Measurements from ENCODE around the gene NTSR2. TPM values are rescaled to one million over a fixed set of nuclear protein-coding genes. Genes with fewer than 3 reads are reported as not detected.

NTSR2 gene
- total and polyA plus RNA-seq, 4 donors, result not detected

- H3K27me3 ChIP-seq (ENCODE audit: control insufficient read depth in 1 of 2, insufficient read depth in 2 of 2, low read length in 1 of 2), result no peaks in the 10 kb centered on the region
- H3K4me1 ChIP-seq (ENCODE audit: control insufficient read depth in 1 of 2, insufficient read depth in 2 of 2, low read length in 2 of 2), result no peaks in the 10 kb centered on the region
- intact Hi-C loops (cut with DNase I), result no loop called here
- H3K9me3 ChIP-seq (ENCODE audit: control insufficient read depth, low read length), result no peaks in the 10 kb centered on the region
- no peak overlapping the region for H3K27ac ChIP-seq (ENCODE audit: low read depth in 1 of 2, low read length in 2 of 2)
- H3K4me3 ChIP-seq (ENCODE audit: low read length in 2 of 2), result no peak overlapping the region
- no peaks in the 10 kb centered on the region for H3K36me3 ChIP-seq (ENCODE audit: control insufficient read depth in 1 of 2, insufficient read depth in 2 of 2, low read length in 1 of 2)
- DNase-seq, result no peak
- 95 to 98% methylated on average over 2 of the region's 2 CpGs for WGBS, 2 donors
- ATAC-seq (ENCODE audit: low FRiP score), result no peak
These were observed 33.0 kb upstream of the NTSR2 start for GRCh38 chr2:11702946-11703345.

GRCh38 chr2:11701751-11702301 lies 31.8 kb upstream of the NTSR2 start:
- H3K27ac ChIP-seq (ENCODE audit: low read depth in 1 of 2, low read length in 2 of 2), result no peak overlapping the region
- ATAC-seq (ENCODE audit: low FRiP score) (no peak), DNase-seq (peak; percentile 62 to 88)
- H3K27me3 ChIP-seq (ENCODE audit: control insufficient read depth in 1 of 2, insufficient read depth in 2 of 2, low read length in 1 of 2), result no peaks in the 10 kb centered on the region
- intact Hi-C loops (cut with DNase I), result no loop called here
- 86 to 87% methylated on average over 14 of the region's 14 CpGs for WGBS, 2 donors
- no peak overlapping the region for H3K4me3 ChIP-seq (ENCODE audit: low read length in 2 of 2)
- H3K36me3 ChIP-seq (ENCODE audit: control insufficient read depth in 1 of 2, insufficient read depth in 2 of 2, low read length in 1 of 2), result no peaks in the 10 kb centered on the region
- H3K4me1 ChIP-seq (ENCODE audit: control insufficient read depth in 1 of 2, insufficient read depth in 2 of 2, low read length in 2 of 2), result peaks cover 0 to 5% of the 10 kb centered on the region in 2 donors
- no peaks in the 10 kb centered on the region for H3K9me3 ChIP-seq (ENCODE audit: control insufficient read depth, low read length)

- Histone ChIP-seq H3K4me3 (ENCODE audit: low read length in 2 of 2) (no peak overlapping the region), H3K36me3 (ENCODE audit: control insufficient read depth in 1 of 2, insufficient read depth in 2 of 2, low read length in 1 of 2) (no peaks in the 10 kb centered on the region), H3K4me1 (ENCODE audit: control insufficient read depth in 1 of 2, insufficient read depth in 2 of 2, low read length in 2 of 2) (peaks cover 0 to 7% of the 10 kb centered on the region in 2 donors), H3K9me3 (ENCODE audit: control insufficient read depth, low read length) (no peaks in the 10 kb centered on the region), H3K27me3 (ENCODE audit: control insufficient read depth in 1 of 2, insufficient read depth in 2 of 2, low read length in 1 of 2) (no peaks in the 10 kb centered on the region), H3K27ac (ENCODE audit: low read depth in 1 of 2, low read length in 2 of 2) (no peak overlapping the region)
- intact Hi-C loops (cut with DNase I), result no loop called here
- DNase-seq (no peak), ATAC-seq (ENCODE audit: low FRiP score) (no peak)
- WGBS, 2 donors, result 96 to 97% methylated on average over 5 of the region's 5 CpGs
These were observed 31.2 kb upstream of the NTSR2 start for GRCh38 chr2:11701206-11701605.

- no peak overlapping the region for H3K27ac ChIP-seq (ENCODE audit: low read depth in 1 of 2, low read length in 2 of 2)
- intact Hi-C loops (cut with DNase I), result loop anchor here in 1 of 2 donors (5.0 kb wide), 1 partner anchor 47 kb away; the partner anchor contains the start of gene LPIN1
These were observed 30.0 kb upstream of the NTSR2 start for GRCh38 chr2:11699686-11700670.

GRCh38 chr2:11698009-11698922 lies 28.3 kb upstream of the NTSR2 start:
- intact Hi-C loops (cut with DNase I), result loop anchor here in 1 of 2 donors (5.0 kb wide), 1 partner anchor 49 kb away; the partner anchor contains the start of gene LPIN1
- Histone ChIP-seq H3K36me3 (ENCODE audit: control insufficient read depth in 1 of 2, insufficient read depth in 2 of 2, low read length in 1 of 2) (no peaks in the 10 kb centered on the region), H3K4me3 (ENCODE audit: low read length in 2 of 2) (no peak overlapping the region), H3K27me3 (ENCODE audit: control insufficient read depth in 1 of 2, insufficient read depth in 2 of 2, low read length in 1 of 2) (no peaks in the 10 kb centered on the region), H3K9me3 (ENCODE audit: control insufficient read depth, low read length) (no peaks in the 10 kb centered on the region), H3K4me1 (ENCODE audit: control insufficient read depth in 1 of 2, insufficient read depth in 2 of 2, low read length in 2 of 2) (peaks cover 0 to 7% of the 10 kb centered on the region in 2 donors), H3K27ac (ENCODE audit: low read depth in 1 of 2, low read length in 2 of 2) (peak overlapping the region; percentile 7 to 14)
- 69 to 73% methylated on average over 24 of the region's 24 CpGs for WGBS, 2 donors
- ATAC-seq (ENCODE audit: low FRiP score) (peak; percentile 61), DNase-seq (peak in 1 of 2 donors; percentile 82)

More at GRCh38 chr2:11699686-11700670, 30.0 kb upstream of the NTSR2 start:
- DNase-seq (no peak), ATAC-seq (ENCODE audit: low FRiP score) (no peak)
- no peak overlapping the region for H3K4me3 ChIP-seq (ENCODE audit: low read length in 2 of 2)
- WGBS, 2 donors, result 81 to 82% methylated on average over 9 of the region's 9 CpGs
- H3K36me3 ChIP-seq (ENCODE audit: control insufficient read depth in 1 of 2, insufficient read depth in 2 of 2, low read length in 1 of 2), result no peaks in the 10 kb centered on the region
- no peaks in the 10 kb centered on the region for H3K9me3 ChIP-seq (ENCODE audit: control insufficient read depth, low read length)
- peaks cover 0 to 7% of the 10 kb centered on the region in 2 donors for H3K4me1 ChIP-seq (ENCODE audit: control insufficient read depth in 1 of 2, insufficient read depth in 2 of 2, low read length in 2 of 2)
- H3K27me3 ChIP-seq (ENCODE audit: control insufficient read depth in 1 of 2, insufficient read depth in 2 of 2, low read length in 1 of 2), result no peaks in the 10 kb centered on the region

GRCh38 chr2:11697103-11697871 lies 27.3 kb upstream of the NTSR2 start:
- Histone ChIP-seq H3K27me3 (ENCODE audit: control insufficient read depth in 1 of 2, insufficient read depth in 2 of 2, low read length in 1 of 2) (no peaks in the 10 kb centered on the region), H3K4me3 (ENCODE audit: low read length in 2 of 2) (no peak overlapping the region), H3K27ac (ENCODE audit: low read depth in 1 of 2, low read length in 2 of 2) (peak overlapping the region; percentile 14 to 30), H3K4me1 (ENCODE audit: control insufficient read depth in 1 of 2, insufficient read depth in 2 of 2, low read length in 2 of 2) (peaks cover 0 to 7% of the 10 kb centered on the region in 2 donors), H3K36me3 (ENCODE audit: control insufficient read depth in 1 of 2, insufficient read depth in 2 of 2, low read length in 1 of 2) (no peaks in the 10 kb centered on the region), H3K9me3 (ENCODE audit: control insufficient read depth, low read length) (no peaks in the 10 kb centered on the region)
- intact Hi-C loops (cut with DNase I), result loop anchor here in 1 of 2 donors (5.0 kb wide), 1 partner anchor 50 kb away; the partner anchor contains the start of gene LPIN1
- 10 to 17% methylated on average over 16 of the region's 16 CpGs for WGBS, 2 donors
- DNase-seq, result peak; percentile 86 to 91
- peak; percentile 49 for ATAC-seq (ENCODE audit: low FRiP score)

- no peaks in the 10 kb centered on the region for H3K27me3 ChIP-seq (ENCODE audit: control insufficient read depth in 1 of 2, insufficient read depth in 2 of 2, low read length in 1 of 2)
- H3K4me1 ChIP-seq (ENCODE audit: control insufficient read depth in 1 of 2, insufficient read depth in 2 of 2, low read length in 2 of 2), result peaks cover 0 to 7% of the 10 kb centered on the region in 2 donors
- no peak overlapping the region for H3K4me3 ChIP-seq (ENCODE audit: low read length in 2 of 2)
- ATAC-seq (ENCODE audit: low FRiP score), result no peak
- H3K36me3 ChIP-seq (ENCODE audit: control insufficient read depth in 1 of 2, insufficient read depth in 2 of 2, low read length in 1 of 2), result no peaks in the 10 kb centered on the region
- intact Hi-C loops (cut with DNase I), result loop anchor here in 1 of 2 donors (5.0 kb wide), 1 partner anchor 51 kb away; the partner anchor contains the start of gene LPIN1
- H3K27ac ChIP-seq (ENCODE audit: low read depth in 1 of 2, low read length in 2 of 2), result peak overlapping the region in 1 of 2 donors; percentile 27
- no peaks in the 10 kb centered on the region for H3K9me3 ChIP-seq (ENCODE audit: control insufficient read depth, low read length)
- peak in 1 of 2 donors; percentile 72 for DNase-seq
- 74 to 78% methylated on average over 9 of the region's 9 CpGs for WGBS, 2 donors
These were observed 26.7 kb upstream of the NTSR2 start for GRCh38 chr2:11696736-11697102.

Data from aorta (tissue), 5 donors.